ENCODE data around the gene EYA3.

DNA sequence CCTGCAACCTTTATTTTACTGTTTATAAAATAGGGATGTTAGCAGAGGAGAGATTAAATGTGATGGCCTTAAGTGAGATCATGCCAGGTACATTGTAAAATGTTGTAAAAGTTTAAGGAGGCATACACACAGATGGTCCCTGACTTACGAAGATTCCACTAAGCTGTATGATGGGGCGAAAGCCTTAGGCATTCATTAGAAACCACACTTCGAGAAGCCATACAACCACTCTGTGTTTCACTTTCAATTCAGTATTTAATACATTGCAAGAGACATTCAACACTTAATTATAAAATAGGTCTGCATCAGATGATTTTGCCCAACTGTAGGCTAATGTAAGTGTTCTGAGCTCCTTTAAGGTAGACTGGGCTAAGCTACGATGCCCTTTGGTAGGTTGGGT is 149.9 kb downstream of the EYA3 start:
- TF ChIP-seq CTCF (IDR thresholded peaks at IDR 0.05) (no peak), ZBTB43 (CRISPR knock-in tag; IDR thresholded peaks at IDR 0.05) (no peak), ESRRA (CRISPR knock-in tag; IDR thresholded peaks at IDR 0.05; ENCODE audit: borderline replicate concordance) (no peak), ZNF121 (CRISPR knock-in tag; IDR thresholded peaks at IDR 0.05) (no peak), MAX (CRISPR knock-in tag; IDR thresholded peaks at IDR 0.05) (no peak)
- TF ChIP-seq, protein P1, sequence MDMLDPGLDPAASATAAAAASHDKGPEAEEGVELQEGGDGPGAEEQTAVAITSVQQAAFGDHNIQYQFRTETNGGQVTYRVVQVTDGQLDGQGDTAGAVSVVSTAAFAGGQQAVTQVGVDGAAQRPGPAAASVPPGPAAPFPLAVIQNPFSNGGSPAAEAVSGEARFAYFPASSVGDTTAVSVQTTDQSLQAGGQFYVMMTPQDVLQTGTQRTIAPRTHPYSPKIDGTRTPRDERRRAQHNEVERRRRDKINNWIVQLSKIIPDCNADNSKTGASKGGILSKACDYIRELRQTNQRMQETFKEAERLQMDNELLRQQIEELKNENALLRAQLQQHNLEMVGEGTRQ (CRISPR knock-in tag; IDR thresholded peaks at IDR 0.05), result no peak
- TF ChIP-seq, protein P2, sequence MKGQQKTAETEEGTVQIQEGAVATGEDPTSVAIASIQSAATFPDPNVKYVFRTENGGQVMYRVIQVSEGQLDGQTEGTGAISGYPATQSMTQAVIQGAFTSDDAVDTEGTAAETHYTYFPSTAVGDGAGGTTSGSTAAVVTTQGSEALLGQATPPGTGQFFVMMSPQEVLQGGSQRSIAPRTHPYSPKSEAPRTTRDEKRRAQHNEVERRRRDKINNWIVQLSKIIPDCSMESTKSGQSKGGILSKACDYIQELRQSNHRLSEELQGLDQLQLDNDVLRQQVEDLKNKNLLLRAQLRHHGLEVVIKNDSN (CRISPR knock-in tag; IDR thresholded peaks at IDR 0.05), result no peak
- TF ChIP-seq, protein P3, sequence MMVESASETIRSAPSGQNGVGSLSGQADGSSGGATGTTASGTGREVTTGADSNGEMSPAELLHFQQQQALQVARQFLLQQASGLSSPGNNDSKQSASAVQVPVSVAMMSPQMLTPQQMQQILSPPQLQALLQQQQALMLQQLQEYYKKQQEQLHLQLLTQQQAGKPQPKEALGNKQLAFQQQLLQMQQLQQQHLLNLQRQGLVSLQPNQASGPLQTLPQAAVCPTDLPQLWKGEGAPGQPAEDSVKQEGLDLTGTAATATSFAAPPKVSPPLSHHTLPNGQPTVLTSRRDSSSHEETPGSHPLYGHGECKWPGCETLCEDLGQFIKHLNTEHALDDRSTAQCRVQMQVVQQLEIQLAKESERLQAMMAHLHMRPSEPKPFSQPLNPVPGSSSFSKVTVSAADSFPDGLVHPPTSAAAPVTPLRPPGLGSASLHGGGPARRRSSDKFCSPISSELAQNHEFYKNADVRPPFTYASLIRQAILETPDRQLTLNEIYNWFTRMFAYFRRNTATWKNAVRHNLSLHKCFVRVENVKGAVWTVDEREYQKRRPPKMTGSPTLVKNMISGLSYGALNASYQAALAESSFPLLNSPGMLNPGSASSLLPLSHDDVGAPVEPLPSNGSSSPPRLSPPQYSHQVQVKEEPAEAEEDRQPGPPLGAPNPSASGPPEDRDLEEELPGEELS (CRISPR knock-in tag; IDR thresholded peaks at IDR 0.05), result no peak

Data from WTC11 (cell line).